Skeletal muscle satellite cell (primary cell): ENCODE results near the gene COL5A3.
"Not testable (repeated sequence)": the region's sequence is repeated elsewhere in the genome, so short reads cannot be mapped to it uniquely, and the experiment has no call there.

Source experiments
- H3K27me3 ChIP-seq: 2 replicates; pipeline ENCODE4 v1.7.0; 2013; ENCODE audit warnings: low read length; ENCODE audit not compliant: control insufficient read depth, insufficient read depth
- H3K36me3 ChIP-seq: 2 replicates; pipeline ENCODE4 v1.7.0; 2013; ENCODE audit warnings: mild to moderate bottlenecking, control low read depth, low read length; ENCODE audit not compliant: insufficient read depth
- H3K4me1 ChIP-seq: 2 replicates; pipeline ENCODE4 v1.7.0; 2013; ENCODE audit warnings: low read length; ENCODE audit not compliant: control insufficient read depth, insufficient read depth
- H3K4me2 ChIP-seq: 2 replicates; pipeline ENCODE4 v1.7.0; 2013; ENCODE audit warnings: mild to moderate bottlenecking, low read length
- H3K4me3 ChIP-seq: 2 replicates; pipeline ENCODE4 v1.7.0; 2013; ENCODE audit warnings: low read length
- H3K9ac ChIP-seq: 2 replicates; pipeline ENCODE4 v1.7.0; 2013; ENCODE audit warnings: mild to moderate bottlenecking, low read depth, low read length, moderate library complexity
- H3K9me3 ChIP-seq: replicated peaks from 2 replicates; pipeline ENCODE4 v1.7.0; 2013; ENCODE audit warnings: mild to moderate bottlenecking, control low read depth, low read length

The COL5A3 gene

DNA sequence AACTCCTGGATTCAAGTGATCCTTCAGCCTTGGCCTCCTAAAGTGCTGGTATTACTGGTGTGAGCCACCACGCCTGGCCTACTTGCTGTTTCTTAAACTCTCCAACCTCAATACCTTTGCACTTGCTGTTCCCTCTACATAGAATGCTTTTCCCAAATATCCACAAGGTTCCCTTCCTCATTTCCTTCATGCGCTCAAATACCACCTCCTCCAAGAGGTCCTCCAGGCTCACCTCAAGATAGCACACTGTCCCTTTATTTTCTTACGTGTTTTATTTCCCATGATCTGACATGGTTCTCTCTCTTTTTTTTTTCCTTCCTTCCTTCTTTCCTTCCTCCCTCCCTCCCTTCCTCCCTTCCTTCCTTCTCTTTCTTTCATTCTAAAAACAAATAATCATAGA lies 16.4 kb upstream of the COL5A3 start:
- no peaks in the 10 kb centered on the region for H3K36me3 ChIP-seq

DNA sequence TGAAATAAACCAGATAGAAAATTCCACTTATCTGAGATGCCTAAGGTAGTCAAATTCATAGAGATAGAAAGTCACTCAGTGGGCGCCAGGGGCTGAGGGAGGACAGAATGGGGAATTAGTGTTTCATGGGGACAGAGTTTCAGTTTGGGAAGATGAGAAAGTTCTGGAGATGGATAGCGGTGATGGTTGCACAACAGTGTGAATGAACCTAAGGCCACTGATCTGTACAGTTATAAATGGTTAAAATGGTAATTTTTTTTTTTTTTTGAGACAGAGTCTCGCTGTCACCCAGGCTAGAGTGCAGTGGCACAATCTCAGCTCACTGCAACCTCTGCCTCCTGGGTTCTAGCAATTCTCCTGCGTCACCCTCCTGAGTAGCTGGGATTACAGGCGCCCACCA lies 12.8 kb upstream of the COL5A3 start:
- not testable (repeated sequence) for H3K4me3 ChIP-seq, H3K4me2 ChIP-seq, H3K9ac ChIP-seq, H3K9me3 ChIP-seq, H3K27me3 ChIP-seq, H3K36me3 ChIP-seq
- H3K4me1 ChIP-seq: peaks cover 11% of the 10 kb centered on the region

More for the DNA sequence above, 16.4 kb upstream of the COL5A3 start:
- no peak overlapping the region for H3K9ac ChIP-seq
- H3K27me3 ChIP-seq: peaks cover 26% of the 10 kb centered on the region
- H3K4me2 ChIP-seq: no peak overlapping the region
- peaks cover 5% of the 10 kb centered on the region for H3K4me1 ChIP-seq
- H3K4me3 ChIP-seq: no peak overlapping the region
- H3K9me3 ChIP-seq: no peaks in the 10 kb centered on the region

DNA sequence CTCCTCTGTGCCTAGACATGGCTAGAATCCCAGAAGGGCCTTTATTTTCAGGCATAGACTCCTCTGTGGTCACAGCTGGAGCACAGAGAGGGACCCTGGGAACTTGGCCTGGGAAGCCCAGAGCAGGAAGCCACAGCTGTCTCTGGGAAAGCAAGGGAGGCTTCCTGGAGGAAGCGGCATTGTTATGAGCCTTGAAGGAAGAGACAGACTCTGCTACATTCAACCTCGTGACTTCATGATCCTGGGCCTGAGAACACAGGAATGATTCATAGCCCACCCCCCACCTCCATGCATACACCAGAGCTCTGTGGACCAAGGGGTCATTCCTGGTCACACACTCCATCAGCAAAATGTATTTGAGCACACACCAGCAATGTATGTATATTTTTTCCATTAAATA lies 11.6 kb upstream of the COL5A3 start:
- Histone ChIP-seq H3K27me3 (peaks cover 3% of the 10 kb centered on the region), H3K9me3 (no peaks in the 10 kb centered on the region), H3K4me2 (no peak overlapping the region), H3K4me3 (no peak overlapping the region), H3K9ac (no peak overlapping the region), H3K36me3 (no peaks in the 10 kb centered on the region), H3K4me1 (peaks cover 6% of the 10 kb centered on the region)

DNA sequence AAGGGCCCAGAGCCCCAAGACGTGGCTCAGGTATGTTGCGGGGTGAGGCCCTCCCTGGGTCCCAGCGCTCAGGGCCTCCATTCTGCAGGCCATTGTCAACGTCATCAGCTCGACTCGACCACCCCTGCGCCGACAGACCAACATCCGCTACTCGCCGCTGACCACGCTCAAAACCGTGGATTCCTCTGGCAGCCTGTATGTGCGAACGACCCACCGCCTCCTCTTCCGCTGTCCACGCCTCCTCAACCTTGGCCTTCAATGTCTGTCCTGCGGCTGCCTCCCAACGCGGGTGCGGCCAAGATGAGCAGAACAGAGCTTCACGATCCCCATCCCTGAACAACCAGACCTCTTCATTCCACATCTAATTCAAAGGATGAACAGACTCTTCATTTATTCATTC lies 11.1 kb upstream of the COL5A3 start:
- H3K4me1 ChIP-seq: peaks cover 6% of the 10 kb centered on the region
- no peak overlapping the region for H3K4me2 ChIP-seq
- H3K27me3 ChIP-seq: peaks cover 3% of the 10 kb centered on the region

DNA sequence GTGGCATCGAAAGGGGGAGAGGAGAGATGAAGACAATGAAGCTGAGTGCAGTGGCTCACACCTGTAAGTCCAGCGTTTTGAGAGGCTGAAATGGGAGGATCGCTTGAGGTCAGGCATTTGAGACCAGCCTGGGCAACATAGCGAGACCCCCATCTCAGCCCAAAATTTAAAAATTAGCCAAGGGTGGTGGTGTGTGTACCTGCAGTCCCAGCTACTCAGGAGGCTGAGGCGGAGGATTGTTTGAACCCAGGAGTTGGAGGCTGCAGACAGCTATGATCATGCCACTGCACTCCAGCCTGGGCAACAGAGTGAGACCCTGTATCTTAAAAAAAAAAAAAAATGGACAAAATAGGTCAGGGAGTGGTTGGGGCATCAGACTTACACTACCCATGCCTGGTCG lies 10.5 kb upstream of the COL5A3 start:
- Histone ChIP-seq H3K36me3 (no peaks in the 10 kb centered on the region), H3K4me2 (no peak overlapping the region), H3K9me3 (no peaks in the 10 kb centered on the region), H3K27me3 (peaks cover 3% of the 10 kb centered on the region), H3K9ac (no peak overlapping the region), H3K4me3 (no peak overlapping the region), H3K4me1 (peaks cover 6% of the 10 kb centered on the region)

More for the DNA sequence above, 11.1 kb upstream of the COL5A3 start:
- Histone ChIP-seq H3K4me3 (no peak overlapping the region), H3K9me3 (no peaks in the 10 kb centered on the region), H3K9ac (no peak overlapping the region), H3K36me3 (no peaks in the 10 kb centered on the region)

DNA sequence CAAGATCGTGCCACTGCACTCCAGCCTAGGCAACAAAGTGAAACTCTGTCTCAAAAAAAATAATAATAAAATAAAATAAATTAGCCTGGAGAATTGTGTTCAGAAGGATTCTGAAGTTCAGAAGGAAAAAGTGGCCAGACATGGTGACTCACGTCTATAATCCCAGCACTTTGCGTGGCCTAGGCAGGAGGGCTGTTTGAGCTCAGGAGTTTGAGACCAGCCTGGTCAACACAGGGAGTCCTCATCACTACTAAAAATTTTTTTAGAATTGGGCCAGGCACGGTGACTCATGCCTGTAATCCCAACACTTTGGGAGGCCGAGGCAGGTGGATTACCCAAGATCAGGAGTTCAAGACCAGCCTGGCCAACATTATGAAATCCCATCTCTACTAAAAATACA lies 8.9 kb upstream of the COL5A3 start:
- no peak overlapping the region for H3K4me2 ChIP-seq
- H3K9me3 ChIP-seq: no peaks in the 10 kb centered on the region
- no peak overlapping the region for H3K4me3 ChIP-seq
- H3K9ac ChIP-seq: no peak overlapping the region
- H3K4me1 ChIP-seq: peaks cover 6% of the 10 kb centered on the region
- peaks cover 9% of the 10 kb centered on the region for H3K27me3 ChIP-seq
- no peaks in the 10 kb centered on the region for H3K36me3 ChIP-seq

DNA sequence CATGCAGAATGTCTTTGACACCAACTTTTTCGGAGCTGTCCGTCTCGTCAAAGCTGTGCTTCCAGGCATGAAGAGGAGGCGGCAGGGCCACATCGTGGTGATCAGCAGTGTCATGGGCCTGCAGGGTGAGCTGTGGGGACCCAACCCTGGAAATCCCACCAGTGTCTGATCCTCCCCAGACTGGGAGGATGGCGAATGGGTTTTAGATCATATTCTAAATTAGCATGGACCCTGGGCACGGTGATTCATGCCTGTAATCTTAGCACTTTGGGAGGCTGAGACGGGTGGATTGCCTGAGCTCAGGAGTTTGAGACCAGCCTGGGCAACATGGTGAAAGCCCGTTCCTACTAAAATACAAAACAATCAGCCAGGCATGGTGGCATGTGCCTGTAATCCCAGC lies 8.5 kb upstream of the COL5A3 start:
- Histone ChIP-seq H3K36me3 (no peaks in the 10 kb centered on the region), H3K4me3 (no peak overlapping the region), H3K4me2 (no peak overlapping the region), H3K4me1 (peaks cover 6% of the 10 kb centered on the region), H3K9ac (no peak overlapping the region), H3K27me3 (peaks cover 14% of the 10 kb centered on the region), H3K9me3 (no peaks in the 10 kb centered on the region)

DNA sequence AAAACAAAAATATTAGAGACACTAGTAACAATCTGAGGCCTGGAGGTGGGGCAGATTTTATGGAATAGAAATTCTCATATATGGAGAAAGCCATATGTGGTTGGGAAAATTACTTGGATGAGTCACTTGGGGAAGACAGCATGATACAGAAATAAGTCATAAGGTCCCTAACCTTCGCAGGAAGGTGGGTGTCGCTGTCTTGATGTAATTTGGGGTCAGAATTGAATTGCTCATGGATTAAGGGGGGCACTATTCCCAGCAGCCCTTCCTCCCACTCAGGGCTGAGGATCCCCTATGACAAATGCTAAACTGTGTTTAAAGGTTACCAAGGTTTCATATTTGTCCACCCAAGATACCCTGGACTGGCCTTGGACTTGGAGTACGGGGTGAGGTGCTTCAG lies 8.0 kb upstream of the COL5A3 start:
- no peak overlapping the region for H3K4me2 ChIP-seq
- no peak overlapping the region for H3K9ac ChIP-seq

DNA sequence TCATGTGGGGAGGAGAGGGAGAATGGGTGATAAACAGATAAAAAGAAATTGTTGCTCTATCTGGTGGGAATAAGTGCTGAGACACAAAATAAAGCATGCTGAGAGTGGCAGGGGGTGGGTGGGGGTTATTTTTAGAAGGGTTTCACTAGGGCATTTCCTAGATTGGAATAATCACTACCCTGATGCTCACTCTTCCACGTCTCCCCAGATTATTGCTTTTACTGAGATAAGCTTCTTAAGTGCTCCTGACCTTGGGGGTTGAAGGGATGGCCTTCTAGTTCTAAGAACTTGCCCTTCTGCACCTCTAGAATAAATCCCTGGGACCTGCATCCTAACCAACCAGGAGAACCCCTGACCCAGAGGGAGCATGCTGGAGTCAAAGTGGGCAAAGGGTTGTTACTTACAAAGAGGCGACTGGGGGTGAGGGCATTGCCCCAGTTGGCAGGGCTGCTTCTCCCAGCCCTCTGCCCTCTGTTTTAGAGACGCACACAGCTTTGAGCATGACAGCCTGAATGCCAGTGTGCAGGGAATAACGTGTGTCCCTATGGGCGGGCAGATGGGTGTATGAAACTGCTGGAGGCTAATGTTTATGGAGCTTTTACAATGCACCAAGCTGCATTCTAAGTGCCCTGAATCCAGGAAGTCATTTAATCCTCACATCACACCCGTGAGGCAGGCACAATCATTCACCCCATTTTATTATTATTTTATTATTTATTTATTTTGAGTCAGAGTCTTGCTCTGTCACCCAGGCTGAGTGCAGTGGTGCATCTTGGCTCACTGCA lies 3.7 kb upstream of the COL5A3 start:
- Histone ChIP-seq H3K4me3 (no peak overlapping the region), H3K27me3 (peaks cover 37% of the 10 kb centered on the region), H3K9me3 (no peaks in the 10 kb centered on the region), H3K9ac (no peak overlapping the region), H3K36me3 (no peaks in the 10 kb centered on the region), H3K4me2 (no peak overlapping the region), H3K4me1 (peaks cover 19% of the 10 kb centered on the region)

More for the DNA sequence above, 8.0 kb upstream of the COL5A3 start:
- H3K27me3 ChIP-seq: peaks cover 19% of the 10 kb centered on the region
- H3K4me1 ChIP-seq: peaks cover 6% of the 10 kb centered on the region
- H3K4me3 ChIP-seq: no peak overlapping the region
- no peaks in the 10 kb centered on the region for H3K36me3 ChIP-seq
- no peaks in the 10 kb centered on the region for H3K9me3 ChIP-seq

DNA sequence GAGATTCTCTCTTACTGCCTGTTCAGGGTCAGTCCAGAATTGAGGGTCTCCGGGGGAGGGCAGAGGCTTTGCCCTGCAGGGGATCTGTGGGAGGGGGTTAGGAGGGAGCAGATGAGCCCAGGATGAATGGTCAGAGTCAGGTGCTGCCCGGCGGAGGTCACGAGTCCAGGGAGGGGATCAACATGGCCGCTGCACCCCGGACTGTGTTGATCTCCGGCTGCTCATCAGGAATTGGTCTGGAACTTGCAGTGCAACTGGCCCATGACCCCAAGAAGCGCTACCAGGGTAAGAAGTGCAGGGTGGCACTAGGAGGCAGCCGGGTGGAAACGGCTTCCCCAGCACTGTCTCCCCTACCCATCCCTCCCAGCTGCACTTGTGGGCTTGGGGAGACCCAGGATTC lies 3.0 kb upstream of the COL5A3 start, which contains the start of gene RDH8:
Gene RDH8, plus strand, starts transcription at position 168 of the 400 bp plus-strand sequence. Its CDS starts 15 bp downstream, at position 183.
- H3K4me1 ChIP-seq: peaks cover 21% of the 10 kb centered on the region
- H3K9me3 ChIP-seq: no peaks in the 10 kb centered on the region
- peaks cover 39% of the 10 kb centered on the region for H3K27me3 ChIP-seq
- H3K9ac ChIP-seq: no peak within 1 kb of the TSS
- no peak within 1 kb of the TSS for H3K4me2 ChIP-seq
- H3K4me3 ChIP-seq: no peak within 1 kb of the TSS
- no peaks in the 10 kb centered on the region for H3K36me3 ChIP-seq

DNA sequence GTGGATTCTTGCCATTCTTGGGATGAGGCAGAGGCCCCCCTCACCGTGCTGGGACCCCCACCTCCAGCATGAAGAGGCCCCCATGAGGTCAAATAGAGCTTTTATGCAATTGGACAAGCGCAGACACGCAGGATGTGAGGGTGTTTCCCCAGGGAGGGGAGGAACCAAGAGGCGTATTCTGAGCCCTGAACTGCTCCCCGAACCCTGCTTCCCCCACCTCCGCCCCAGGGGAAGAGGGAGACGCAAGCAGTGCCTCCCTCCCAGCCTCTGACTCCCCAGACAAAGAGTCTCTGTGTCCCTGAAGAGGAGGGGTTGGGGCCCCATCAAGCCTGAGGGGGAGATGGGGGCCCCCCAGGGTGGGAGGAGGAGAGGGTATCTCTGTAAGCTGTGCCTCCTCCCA lies 1.7 kb upstream of the COL5A3 start:
- Histone ChIP-seq H3K36me3 (no peaks in the 10 kb centered on the region), H3K4me3 (no peak overlapping the region), H3K9me3 (no peaks in the 10 kb centered on the region), H3K9ac (no peak overlapping the region), H3K27me3 (peaks cover 39% of the 10 kb centered on the region), H3K4me2 (no peak overlapping the region), H3K4me1 (peaks cover 25% of the 10 kb centered on the region)

DNA sequence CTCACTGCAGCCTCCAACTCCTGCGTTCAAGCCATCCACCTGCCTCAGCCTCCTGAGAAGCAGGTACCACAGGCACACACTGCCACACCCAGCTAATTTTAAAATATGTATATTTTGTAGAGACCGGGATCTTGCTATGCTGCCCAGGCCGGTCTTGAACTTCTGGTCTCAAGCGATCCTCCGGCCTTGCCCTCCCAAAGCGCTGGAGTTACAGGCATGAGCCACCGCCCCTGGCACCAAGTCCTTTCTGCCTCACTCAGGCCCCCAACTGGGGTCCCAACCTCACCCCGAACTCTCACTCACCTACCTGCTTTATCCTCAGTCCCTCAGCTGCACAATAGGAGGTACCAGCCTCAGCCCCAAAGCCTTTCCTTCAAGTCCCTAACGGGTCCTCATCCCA lies 635 bp upstream of the COL5A3 start:
- Histone ChIP-seq H3K27me3 (peaks cover 39% of the 10 kb centered on the region), H3K36me3 (no peaks in the 10 kb centered on the region), H3K4me1 (peaks cover 28% of the 10 kb centered on the region), H3K9ac (no peak overlapping the region), H3K4me2 (no peak overlapping the region), H3K9me3 (no peaks in the 10 kb centered on the region), H3K4me3 (no peak overlapping the region)
